Endodermal cell (in vitro differentiated cells): ENCODE measurements around the gene TBC1D16. TPM values are rescaled to one million over a fixed set of nuclear protein-coding genes. Genes with fewer than 3 reads are reported as not detected.

Experiments
- DNase-seq: peaks from one replicate; pipeline ENCODE4 v3.0.0-alpha.2; 2017
- H3K27ac ChIP-seq: 2 replicates; pipeline ENCODE4 v1.5.1; 2013; ENCODE audit warnings: mild to moderate bottlenecking, low read depth, low read length, moderate library complexity
- H3K27me3 ChIP-seq: 2 replicates; pipeline ENCODE4 v1.6.1; 2013; ENCODE audit warnings: mild to moderate bottlenecking, low read length, moderate library complexity; ENCODE audit not compliant: insufficient read depth, control insufficient read depth, poor library complexity, severe bottlenecking
- H3K36me3 ChIP-seq: 2 replicates; pipeline ENCODE4 v1.7.0; 2013; ENCODE audit warnings: mild to moderate bottlenecking, low read length, moderate library complexity; ENCODE audit not compliant: control insufficient read depth, insufficient read depth
- H3K4me1 ChIP-seq: one replicate; pipeline ENCODE4 v1.7.0; 2013; ENCODE audit warnings: low read length; ENCODE audit not compliant: control insufficient read depth, insufficient read depth
- H3K4me3 ChIP-seq: 2 replicates; pipeline ENCODE4 v1.5.1; 2013; ENCODE audit warnings: mild to moderate bottlenecking, low read length, moderate library complexity
- H3K9ac ChIP-seq: 2 replicates; pipeline ENCODE4 v1.6.1; 2013; ENCODE audit warnings: mild to moderate bottlenecking, low read length, moderate library complexity; ENCODE audit not compliant: poor library complexity, severe bottlenecking; ENCODE audit errors: extremely low read depth
- H3K9me3 ChIP-seq: 2 replicates; pipeline ENCODE4 v1.6.1; 2013; ENCODE audit warnings: mild to moderate bottlenecking, low read length, moderate library complexity; ENCODE audit not compliant: control insufficient read depth
- H3K27ac Mint-ChIP-seq: 2 replicates; pipeline ENCODE4 v1.8.0; 2020; ENCODE audit warnings: mixed read lengths
- H3K27me3 Mint-ChIP-seq: 2 replicates; pipeline ENCODE4 v1.8.0; 2021; ENCODE audit warnings: mild to moderate bottlenecking, mixed read lengths; ENCODE audit not compliant: insufficient read depth
- H3K36me3 Mint-ChIP-seq: 2 replicates; pipeline ENCODE4 v1.8.0; 2020; ENCODE audit warnings: low read depth, mixed read lengths
- H3K4me1 Mint-ChIP-seq: 2 replicates; pipeline ENCODE4 v1.8.0; 2020; ENCODE audit warnings: mixed read lengths
- H3K4me3 Mint-ChIP-seq: 2 replicates; pipeline ENCODE4 v1.8.0; 2020; ENCODE audit warnings: mild to moderate bottlenecking, moderate library complexity, mixed read lengths
- H3K9me3 Mint-ChIP-seq: 2 replicates; pipeline ENCODE4 v1.8.0; 2020; ENCODE audit warnings: mild to moderate bottlenecking, mixed read lengths
- WGBS, 2 experiments: methylation state at CpG; one replicate each; pipeline versions ENCODE4 v1.1.5 to v1.1.7; 2013; ENCODE audit warnings: missing lambda C conversion rate in 2 of 2, mixed read lengths in 1 of 2; ENCODE audit not compliant: insufficient coverage in 1 of 2, insufficient read length in 1 of 2; 5-methylcytosine and 5-hydroxymethylcytosine counted together
- total RNA-seq, 2 donors: library from RNA; stranded (reverse); fragmentation: NEBNext Ultra II Directional in 1 of 2; extraction: Animal tissue kit (Norgen Biotek cat#: 25700) in 1 of 2; gene quantifications; 2 replicates in 1 of 2; 3 replicates in 1 of 2; pipeline ENCODE4 v1.2.1, GENCODE V29; 2021
- TF ChIP-seq, protein P1 (sequence below): fragments of 200-600 bp; sonication (generic); conservative IDR thresholded peaks from 2 replicates; pipeline ENCODE4 v1.5.0; 2021; ENCODE audit warnings: antibody characterized with exemption, mild to moderate bottlenecking

The TBC1D16 gene
- total RNA-seq, 2 donors from 2014 or later: 88.2 to 116 TPM

DNA sequence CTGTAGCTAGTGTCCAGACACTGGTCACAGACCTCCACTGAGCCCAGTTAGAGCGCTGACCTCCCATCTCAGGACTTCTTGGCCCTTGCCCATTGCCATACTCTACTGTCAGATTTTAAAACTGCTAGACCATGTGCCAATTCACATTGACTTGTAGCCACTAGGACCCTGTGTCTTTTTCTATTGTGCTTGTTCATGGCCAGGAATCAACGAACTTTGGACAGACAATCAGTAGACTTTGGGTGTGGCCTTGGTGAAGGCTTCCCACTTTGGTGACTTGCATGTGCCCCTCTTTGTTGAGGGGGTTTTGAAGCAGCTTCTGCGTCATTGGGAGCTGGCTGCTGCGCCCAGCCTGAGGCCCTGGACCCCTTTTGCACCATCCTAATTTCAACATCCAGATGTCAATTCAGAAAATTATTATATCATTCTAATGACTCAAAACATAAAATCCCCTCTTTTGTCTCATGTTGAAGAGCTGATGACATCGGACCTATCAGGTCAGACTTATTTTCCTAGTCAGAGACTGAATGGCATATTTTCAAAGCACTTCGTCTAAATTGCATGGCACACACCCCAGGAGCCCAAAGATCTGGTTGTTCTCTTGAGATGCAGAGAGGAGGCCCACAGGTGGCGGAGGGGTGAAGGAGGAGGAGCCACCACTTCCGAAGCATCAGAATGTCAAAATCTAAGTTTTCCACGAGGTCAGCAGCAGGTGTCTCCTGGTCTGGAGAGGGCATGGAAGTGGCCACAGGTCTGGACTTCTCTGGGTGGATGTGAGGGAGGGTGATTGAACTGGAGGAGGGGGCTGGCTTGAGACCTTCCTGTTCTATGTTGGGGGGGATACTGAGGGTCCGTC is 103.0 kb downstream of the TBC1D16 start:
- Histone ChIP-seq H3K36me3 (no peaks in the 10 kb centered on the region), H3K27me3 (no peaks in the 10 kb centered on the region), H3K9ac (no peak overlapping the region), H3K9me3 (no peaks in the 10 kb centered on the region), H3K4me3 (no peak overlapping the region), H3K4me1 (peaks cover 6% of the 10 kb centered on the region), H3K27ac (no peak overlapping the region)
- H3K4me1 Mint-ChIP-seq: peaks cover 29% of the 10 kb centered on the region
- H3K36me3 Mint-ChIP-seq: no peaks in the 10 kb centered on the region
- DNase-seq: no peak
- H3K27ac Mint-ChIP-seq: no peak overlapping the region
- no peak overlapping the region for H3K4me3 Mint-ChIP-seq
- peaks cover 16% of the 10 kb centered on the region for H3K27me3 Mint-ChIP-seq
- H3K9me3 Mint-ChIP-seq: no peaks in the 10 kb centered on the region
- 77 to 79% methylated on average over 9 to 10 of the region's 10 CpGs for WGBS, 2 experiments
- TF ChIP-seq, protein P1, sequence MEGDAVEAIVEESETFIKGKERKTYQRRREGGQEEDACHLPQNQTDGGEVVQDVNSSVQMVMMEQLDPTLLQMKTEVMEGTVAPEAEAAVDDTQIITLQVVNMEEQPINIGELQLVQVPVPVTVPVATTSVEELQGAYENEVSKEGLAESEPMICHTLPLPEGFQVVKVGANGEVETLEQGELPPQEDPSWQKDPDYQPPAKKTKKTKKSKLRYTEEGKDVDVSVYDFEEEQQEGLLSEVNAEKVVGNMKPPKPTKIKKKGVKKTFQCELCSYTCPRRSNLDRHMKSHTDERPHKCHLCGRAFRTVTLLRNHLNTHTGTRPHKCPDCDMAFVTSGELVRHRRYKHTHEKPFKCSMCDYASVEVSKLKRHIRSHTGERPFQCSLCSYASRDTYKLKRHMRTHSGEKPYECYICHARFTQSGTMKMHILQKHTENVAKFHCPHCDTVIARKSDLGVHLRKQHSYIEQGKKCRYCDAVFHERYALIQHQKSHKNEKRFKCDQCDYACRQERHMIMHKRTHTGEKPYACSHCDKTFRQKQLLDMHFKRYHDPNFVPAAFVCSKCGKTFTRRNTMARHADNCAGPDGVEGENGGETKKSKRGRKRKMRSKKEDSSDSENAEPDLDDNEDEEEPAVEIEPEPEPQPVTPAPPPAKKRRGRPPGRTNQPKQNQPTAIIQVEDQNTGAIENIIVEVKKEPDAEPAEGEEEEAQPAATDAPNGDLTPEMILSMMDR: no peak

DNA sequence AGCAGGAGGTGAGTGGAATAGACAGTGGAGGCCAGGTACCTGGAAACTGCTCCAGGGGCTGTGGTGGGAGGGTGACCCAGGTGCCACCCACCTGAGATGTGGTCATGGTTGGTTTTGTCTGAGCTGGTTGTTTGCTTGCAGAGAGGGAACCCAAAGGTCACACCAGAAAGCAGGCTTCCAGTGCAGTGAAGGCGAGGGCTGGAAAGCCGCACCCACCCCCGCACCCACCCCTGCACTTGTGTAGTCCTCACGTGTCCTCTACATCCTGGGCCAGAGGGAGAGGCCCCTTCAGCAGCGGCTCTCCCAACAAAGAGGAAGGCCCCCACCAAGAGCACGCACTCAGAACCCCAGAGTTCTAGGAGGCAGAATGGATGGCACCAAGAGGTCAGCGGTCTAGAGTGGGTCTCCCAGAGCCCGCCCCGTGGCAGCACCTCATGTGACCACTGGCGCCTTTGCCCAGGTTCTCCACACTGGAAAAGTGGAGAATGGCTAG is 103.8 kb downstream of the TBC1D16 start:
- Histone ChIP-seq H3K36me3 (no peaks in the 10 kb centered on the region), H3K4me3 (no peak overlapping the region), H3K9me3 (no peaks in the 10 kb centered on the region), H3K4me1 (peaks cover 6% of the 10 kb centered on the region), H3K27me3 (no peaks in the 10 kb centered on the region), H3K27ac (no peak overlapping the region), H3K9ac (no peak overlapping the region)
- Mint-ChIP-seq H3K4me3 (peak overlapping the region; percentile 52), H3K4me1 (peaks cover 27% of the 10 kb centered on the region), H3K27ac (no peak overlapping the region), H3K36me3 (no peaks in the 10 kb centered on the region), H3K27me3 (peaks cover 16% of the 10 kb centered on the region), H3K9me3 (no peaks in the 10 kb centered on the region)
- WGBS, 2 experiments: 89 to 92% methylated on average over 8 to 10 of the region's 10 CpGs
- no peak for DNase-seq
- TF ChIP-seq, protein P1: no peak

DNA sequence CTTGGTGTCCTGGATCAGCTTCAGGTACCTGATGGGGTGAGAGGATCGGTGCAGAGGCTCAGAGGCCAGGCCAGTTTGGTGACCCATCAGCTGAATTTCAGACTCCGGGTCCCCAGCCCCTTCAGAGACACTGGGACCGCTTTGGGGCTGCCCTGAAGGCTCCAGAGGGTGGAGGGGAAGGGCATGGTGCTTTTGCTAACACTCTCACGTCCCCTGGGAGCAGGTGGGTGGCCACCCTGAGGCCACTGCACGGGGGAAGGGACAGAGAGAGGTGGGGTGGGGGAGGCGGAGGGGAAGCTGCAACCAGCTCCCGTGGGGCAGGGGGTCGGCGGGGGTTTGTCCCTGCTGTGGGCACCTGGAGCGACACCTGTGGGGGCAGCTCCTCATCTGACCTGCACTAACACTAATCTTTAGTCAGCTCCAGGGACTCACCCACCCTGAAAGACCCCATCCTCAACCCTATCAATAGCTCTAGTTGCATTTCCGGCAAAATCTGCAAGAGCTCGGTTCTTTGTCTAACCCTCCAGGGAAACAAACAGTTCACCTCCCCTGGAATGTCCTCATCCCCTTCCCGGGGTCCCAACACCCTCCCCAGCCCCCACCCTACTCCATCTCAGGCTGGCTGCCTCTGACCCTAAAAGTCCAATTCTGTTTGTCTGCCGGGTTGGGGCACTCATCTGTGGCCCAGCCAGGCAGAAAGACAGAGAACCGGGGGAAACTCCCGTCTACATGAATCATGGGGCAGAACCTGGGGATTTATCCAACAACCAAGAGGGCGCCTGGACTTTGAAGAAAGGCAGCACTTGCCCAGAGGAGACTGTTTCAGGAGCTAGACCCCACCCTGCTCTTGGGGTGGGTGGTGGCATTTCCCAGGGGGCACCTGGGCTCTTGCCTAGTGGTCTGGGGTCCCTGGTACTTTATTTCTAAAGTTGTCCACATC is 104.5 kb downstream of the TBC1D16 start:
- H3K27me3 ChIP-seq: no peaks in the 10 kb centered on the region
- TF ChIP-seq, protein P1: no peak
- no peaks in the 10 kb centered on the region for H3K9me3 ChIP-seq
- Mint-ChIP-seq H3K27ac (peak overlapping the region; percentile 26), H3K4me1 (peaks cover 31% of the 10 kb centered on the region), H3K4me3 (peak overlapping the region; percentile 52), H3K9me3 (no peaks in the 10 kb centered on the region), H3K27me3 (peaks cover 16% of the 10 kb centered on the region), H3K36me3 (no peaks in the 10 kb centered on the region)
- H3K4me3 ChIP-seq: no peak overlapping the region
- H3K27ac ChIP-seq: no peak overlapping the region
- DNase-seq: peak; percentile 74
- WGBS, 2 experiments: 26 to 34% methylated on average over 8 to 16 of the region's 17 CpGs
- H3K36me3 ChIP-seq: no peaks in the 10 kb centered on the region
- H3K9ac ChIP-seq: no peak overlapping the region
- peaks cover 12% of the 10 kb centered on the region for H3K4me1 ChIP-seq
